ENCODE data around the gene IL34.

GRCh38 chr16:70642633-70643032 lies 3.7 kb upstream of the IL34 start:
- TF ChIP-seq FOXA1 (IDR thresholded peaks at IDR 0.05) = no peak
- no peak for TF ChIP-seq EGR1 (IDR thresholded peaks at IDR 0.05; ENCODE audit: low read depth in 2 of 2)
- no peak for TF ChIP-seq RAD21 (IDR thresholded peaks at IDR 0.05)
- TF ChIP-seq CTCF (IDR thresholded peaks at IDR 0.05; ENCODE audit: low read depth, low read length, missing input control) = no peak
- no peak for TF ChIP-seq YY1 (IDR thresholded peaks at IDR 0.05)
- TF ChIP-seq RXRA (IDR thresholded peaks at IDR 0.05) = no peak
- TF ChIP-seq, protein P1, sequence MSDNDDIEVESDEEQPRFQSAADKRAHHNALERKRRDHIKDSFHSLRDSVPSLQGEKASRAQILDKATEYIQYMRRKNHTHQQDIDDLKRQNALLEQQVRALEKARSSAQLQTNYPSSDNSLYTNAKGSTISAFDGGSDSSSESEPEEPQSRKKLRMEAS (IDR thresholded peaks at IDR 0.05) = no peak
- no peak for TF ChIP-seq TAF1 (conservative IDR thresholded peaks at IDR 0.05)
- TF ChIP-seq REST (IDR thresholded peaks at IDR 0.05) = no peak
- TF ChIP-seq ATF3 (IDR thresholded peaks at IDR 0.05) = no peak
